GM10266 (cell line): ENCODE measurements around the gene ELAVL1.
"Not testable (repeated sequence)": the region's sequence is repeated elsewhere in the genome, so short reads cannot be mapped to it uniquely, and the experiment has no call there.

Experiments used
- DNase-seq: peaks from one replicate; pipeline ENCODE4 v3.0.0; 2012; ENCODE audit errors: extremely low spot score
- TF ChIP-seq, protein P1 (sequence below): IDR thresholded peaks from 2 replicates; pipeline ENCODE4 v1.5.1; 2012; ENCODE audit warnings: mild to moderate bottlenecking, low read depth; ENCODE audit not compliant: control insufficient read depth, insufficient read depth; ENCODE audit errors: missing control alignments

ELAVL1 gene

DNA sequence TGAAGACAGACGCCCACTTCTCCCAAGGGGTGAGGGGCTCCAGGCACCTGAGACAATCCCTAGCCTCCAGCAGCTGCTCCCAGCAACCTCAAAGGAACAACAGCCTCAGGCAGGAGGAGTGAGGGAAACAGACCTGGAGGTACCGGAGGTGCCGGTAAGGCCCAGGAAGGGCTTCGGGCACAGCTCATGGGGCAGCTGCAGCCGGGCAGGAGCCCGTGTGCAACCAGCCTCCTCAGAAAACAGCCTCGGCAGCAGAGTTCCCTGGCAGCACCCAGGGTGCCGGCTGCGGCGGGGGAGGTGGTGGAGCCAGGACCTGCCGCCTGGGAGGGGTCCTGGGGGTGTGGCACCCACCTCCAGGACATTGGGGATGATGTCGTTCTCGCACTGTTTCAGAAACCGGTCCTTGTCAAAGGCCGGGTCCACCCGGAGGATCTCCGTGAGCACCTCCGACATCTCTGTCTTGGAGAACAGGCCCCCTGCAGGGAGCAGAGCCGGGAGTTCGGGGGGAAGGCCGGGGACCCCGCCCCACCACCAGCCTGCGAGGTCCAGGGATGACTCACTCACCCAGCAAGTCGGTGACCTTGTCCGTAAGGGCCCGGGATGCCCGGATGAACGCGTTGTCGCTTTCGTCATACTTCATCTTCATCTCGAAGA lies 73.0 kb downstream of the ELAVL1 start:
- TF ChIP-seq, protein P1, sequence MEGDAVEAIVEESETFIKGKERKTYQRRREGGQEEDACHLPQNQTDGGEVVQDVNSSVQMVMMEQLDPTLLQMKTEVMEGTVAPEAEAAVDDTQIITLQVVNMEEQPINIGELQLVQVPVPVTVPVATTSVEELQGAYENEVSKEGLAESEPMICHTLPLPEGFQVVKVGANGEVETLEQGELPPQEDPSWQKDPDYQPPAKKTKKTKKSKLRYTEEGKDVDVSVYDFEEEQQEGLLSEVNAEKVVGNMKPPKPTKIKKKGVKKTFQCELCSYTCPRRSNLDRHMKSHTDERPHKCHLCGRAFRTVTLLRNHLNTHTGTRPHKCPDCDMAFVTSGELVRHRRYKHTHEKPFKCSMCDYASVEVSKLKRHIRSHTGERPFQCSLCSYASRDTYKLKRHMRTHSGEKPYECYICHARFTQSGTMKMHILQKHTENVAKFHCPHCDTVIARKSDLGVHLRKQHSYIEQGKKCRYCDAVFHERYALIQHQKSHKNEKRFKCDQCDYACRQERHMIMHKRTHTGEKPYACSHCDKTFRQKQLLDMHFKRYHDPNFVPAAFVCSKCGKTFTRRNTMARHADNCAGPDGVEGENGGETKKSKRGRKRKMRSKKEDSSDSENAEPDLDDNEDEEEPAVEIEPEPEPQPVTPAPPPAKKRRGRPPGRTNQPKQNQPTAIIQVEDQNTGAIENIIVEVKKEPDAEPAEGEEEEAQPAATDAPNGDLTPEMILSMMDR: no peak
- no peak for DNase-seq

DNA sequence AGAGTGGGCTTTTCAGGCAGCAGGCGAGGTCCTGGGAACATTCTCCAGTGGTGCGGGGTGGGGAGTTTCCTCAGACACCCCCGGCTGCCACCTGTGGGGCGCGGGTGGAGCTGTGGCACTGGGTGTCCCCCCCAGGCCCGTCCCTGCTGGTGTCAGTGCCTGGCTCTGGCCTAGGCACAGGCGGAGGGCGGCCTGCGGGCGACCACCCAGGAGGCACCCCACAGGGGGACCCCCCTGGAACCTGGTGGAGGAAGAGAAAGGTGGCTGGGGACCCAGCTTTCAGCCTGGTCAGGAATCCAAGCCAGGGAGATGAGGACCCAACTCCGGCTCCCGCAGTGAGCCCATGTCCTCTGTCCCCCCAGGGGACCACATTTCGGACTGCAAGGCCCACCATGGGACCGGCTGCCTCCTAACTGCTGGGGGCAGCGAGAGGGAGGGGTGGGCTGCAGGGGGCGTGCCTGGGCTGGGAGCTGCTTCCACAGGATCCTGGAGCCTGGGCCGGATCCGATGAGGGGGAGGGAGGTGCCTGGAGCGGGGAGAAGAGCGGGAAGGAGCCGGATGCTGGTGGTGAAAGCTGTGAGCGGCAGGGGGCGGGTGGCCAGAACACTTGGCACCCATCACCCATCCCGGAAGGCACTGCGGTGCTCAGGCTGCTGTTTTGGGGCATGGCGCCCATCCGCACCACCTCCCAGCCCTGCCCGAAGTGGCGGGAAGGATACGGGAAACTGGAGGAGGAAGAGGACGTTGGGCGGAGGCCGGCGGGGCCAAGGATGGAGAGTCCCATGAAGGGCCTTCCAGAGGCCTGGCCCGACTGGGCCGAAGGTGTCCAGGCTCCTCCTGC lies 74.0 kb downstream of the ELAVL1 start:
- TF ChIP-seq, protein P1: no peak
- no peak for DNase-seq

DNA sequence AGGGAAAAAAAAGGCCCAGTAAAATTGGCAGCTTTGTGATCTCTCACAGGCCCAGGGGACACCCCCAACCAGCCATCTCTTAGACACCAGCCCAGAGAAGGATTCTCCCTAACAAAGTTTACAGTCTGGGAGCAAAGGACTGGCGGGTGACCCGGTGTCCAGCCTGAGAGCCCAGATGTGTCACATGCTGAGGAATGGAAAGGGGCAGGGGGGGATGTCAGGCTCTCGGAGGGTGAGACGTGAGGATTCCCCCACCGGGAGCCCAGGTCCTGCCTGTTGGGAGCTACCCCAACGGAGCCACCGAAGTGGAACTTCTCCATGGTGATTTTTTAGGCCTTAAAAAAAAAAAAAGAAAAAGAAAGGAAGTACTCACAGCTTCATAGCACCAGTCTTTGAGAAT lies 74.7 kb downstream of the ELAVL1 start:
- no peak for DNase-seq
- TF ChIP-seq, protein P1: no peak

DNA sequence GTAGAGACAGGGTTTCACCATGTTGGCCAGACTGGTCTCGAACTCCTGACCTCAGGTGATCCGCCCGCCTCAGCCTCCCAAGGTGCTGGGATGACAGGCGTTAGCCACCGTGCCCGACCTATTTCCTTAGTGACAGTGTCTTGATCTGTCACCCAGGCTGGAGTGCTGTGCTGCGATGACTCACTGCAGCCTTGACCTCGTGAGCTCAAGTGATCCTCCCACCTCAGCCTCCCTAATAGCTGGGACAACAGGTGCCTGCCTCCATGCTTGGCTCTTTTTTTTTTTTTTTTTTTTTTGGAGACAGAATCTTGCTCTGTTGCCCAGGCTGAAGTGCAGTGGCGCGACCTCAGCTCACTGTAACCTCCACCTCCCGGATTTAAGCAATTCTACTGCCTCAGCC lies 75.4 kb downstream of the ELAVL1 start:
- not testable (repeated sequence) for DNase-seq

DNA sequence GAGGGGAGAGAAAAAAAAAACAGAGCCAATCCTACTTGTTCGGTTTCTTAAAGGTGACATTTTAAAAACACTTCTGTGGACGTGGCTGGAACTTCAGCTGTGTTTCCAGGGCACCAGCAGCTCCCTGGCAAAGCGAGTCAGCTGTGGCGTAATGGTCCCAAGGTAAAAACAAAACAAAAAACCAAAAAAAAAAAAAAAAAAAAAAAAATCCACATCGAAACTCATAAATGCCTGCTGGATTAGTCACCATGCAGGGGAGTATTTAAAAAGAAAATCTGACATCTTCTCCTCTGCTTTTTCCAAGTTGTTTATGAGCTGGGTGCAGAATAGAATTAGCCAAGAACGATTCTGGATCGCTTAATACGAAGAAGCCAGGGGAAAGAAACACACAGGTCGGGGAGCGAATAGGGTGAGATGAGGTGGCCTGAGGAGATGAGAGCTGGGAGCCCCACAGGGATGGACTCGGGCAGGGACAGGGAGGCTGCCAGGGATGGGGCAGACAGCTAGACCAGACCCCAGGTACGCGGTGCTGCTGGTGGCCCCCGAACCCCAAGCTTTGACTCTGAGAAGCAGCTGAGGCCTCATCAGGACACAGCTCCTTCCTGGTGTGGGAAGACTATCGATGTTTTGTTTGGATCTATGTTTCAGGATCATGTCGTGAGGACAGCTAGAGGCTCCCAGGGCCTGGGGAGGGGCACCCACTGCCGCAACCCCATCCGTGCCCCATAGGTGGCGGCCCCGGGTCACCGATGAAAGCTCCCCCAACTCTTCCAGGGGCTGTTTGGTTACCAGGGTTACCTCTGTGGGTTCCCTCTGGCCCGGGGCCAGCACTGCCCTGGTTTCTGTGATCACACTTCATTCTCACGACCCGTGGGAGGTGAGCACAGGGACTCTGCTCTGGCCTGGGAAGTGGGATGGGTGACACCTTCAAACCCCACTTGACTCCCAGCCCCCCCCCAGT lies 76.4 kb downstream of the ELAVL1 start:
- TF ChIP-seq, protein P1: peak; percentile 56
- DNase-seq: peak; percentile 86

DNA sequence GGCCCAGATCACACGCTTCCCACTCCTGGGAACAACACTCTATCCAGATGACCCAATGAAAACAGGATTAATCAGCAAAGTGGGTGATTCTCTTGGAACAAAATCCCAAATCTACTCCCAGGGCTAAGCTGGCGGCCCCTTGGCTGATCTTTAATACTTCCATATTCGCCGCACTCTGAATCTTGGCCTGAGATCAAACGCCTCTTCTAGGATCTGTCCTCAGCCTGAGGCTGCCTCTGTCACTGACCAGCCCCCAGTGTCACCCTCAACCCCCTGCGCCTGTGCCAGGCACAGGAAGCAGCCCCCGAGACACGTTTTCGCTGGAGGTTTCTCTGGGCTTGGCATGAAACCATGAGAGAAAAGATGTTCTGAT lies 77.1 kb downstream of the ELAVL1 start:
- no peak for DNase-seq
- TF ChIP-seq, protein P1: no peak

DNA sequence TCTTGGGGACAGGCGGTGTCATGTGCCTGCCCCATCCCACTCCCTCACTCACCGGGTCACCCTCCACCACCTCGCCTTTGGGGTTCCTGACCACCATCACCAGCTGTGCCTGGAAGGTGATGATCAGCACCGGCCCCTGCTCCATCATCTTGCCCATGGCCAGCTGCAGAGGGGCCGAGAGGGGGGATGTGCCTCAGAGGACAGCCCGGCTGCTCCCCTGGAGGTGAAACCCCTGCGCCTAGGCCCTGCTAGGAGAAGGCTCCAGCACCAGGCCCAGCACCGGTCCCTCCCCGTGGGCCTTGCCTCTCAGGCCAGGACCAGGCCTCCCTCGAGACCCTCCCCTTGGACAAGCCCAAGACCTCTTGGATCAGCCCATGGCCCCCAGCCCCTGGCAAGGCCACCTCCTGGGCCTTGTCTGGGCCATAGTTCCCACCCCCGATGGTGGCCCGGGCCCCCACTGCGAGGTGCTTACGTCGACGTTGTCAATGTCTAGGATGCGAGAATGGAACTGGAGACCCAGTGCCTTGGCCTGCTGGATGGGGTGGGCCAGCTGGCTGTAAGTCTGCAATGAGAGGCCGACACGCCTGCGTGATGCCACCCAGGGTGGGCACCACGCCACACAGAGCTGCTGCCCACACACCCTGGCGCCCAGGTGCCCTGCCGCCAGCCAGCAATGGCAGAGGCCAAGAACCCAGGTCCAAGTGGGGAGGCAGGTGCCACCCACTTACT lies 77.7 kb downstream of the ELAVL1 start:
- TF ChIP-seq, protein P1: no peak

More for the DNA sequence above, 77.7 kb downstream of the ELAVL1 start:
- DNase-seq: no peak
